ENCODE data around the gene JMJD8.

- TF ChIP-seq POLR2AphosphoS5 (IDR thresholded peaks at IDR 0.05; ENCODE audit: insufficient read depth in 1 of 2, low read depth in 1 of 2) (no peak), CTCF (IDR thresholded peaks at IDR 0.05) (no peak), POLR2A (IDR thresholded peaks at IDR 0.05) (no peak)
Measured at GRCh38 chr16:729768-730665, 45.9 kb upstream of the JMJD8 start.

All from vagina (tissue), 2 donors.